GM12878 (cell line): ENCODE data around the gene AGPAT2.

Experiments
- CBX5 ChIP-seq: sonication (generic); IDR thresholded peaks from 2 replicates; pipeline ENCODE4 v1.6.1; 2016; ENCODE audit warnings: low read depth, moderate library complexity, mild to moderate bottlenecking, inconsistent platforms
- ZZZ3 ChIP-seq: IDR thresholded peaks from 2 replicates; pipeline ENCODE4 v1.6.1; 2011; ENCODE audit warnings: low read depth; ENCODE audit not compliant: control insufficient read depth, insufficient read length
- TF ChIP-seq, protein P1 (sequence below): fragments of 450-650 bp; IDR thresholded peaks from 2 replicates; pipeline ENCODE4 v1.6.1; 2017; ENCODE audit warnings: antibody characterized with exemption, mild to moderate bottlenecking, moderate library complexity

DNA sequence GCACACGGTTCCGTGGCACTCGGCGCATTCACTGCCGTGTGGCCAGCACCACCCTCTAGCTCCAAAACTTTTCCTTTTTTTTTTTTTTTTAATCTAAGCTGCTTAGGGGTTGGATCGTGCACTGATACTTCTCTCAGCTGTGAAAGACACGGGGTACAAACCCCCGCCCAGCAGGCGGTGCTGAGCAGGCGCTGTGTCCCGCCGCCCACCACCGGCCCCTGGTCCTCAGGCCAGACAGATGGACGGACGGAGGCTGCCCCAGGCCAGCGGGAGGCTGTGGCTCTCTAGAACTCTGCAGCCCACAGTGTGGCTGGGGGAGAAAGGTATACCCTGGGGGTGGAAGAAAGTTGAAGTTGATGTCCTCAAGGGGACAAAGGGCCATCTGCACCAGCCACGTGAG lies 6.2 kb downstream of the AGPAT2 start:
- TF ChIP-seq ZZZ3 (no peak), CBX5 (no peak)
- TF ChIP-seq, protein P1, sequence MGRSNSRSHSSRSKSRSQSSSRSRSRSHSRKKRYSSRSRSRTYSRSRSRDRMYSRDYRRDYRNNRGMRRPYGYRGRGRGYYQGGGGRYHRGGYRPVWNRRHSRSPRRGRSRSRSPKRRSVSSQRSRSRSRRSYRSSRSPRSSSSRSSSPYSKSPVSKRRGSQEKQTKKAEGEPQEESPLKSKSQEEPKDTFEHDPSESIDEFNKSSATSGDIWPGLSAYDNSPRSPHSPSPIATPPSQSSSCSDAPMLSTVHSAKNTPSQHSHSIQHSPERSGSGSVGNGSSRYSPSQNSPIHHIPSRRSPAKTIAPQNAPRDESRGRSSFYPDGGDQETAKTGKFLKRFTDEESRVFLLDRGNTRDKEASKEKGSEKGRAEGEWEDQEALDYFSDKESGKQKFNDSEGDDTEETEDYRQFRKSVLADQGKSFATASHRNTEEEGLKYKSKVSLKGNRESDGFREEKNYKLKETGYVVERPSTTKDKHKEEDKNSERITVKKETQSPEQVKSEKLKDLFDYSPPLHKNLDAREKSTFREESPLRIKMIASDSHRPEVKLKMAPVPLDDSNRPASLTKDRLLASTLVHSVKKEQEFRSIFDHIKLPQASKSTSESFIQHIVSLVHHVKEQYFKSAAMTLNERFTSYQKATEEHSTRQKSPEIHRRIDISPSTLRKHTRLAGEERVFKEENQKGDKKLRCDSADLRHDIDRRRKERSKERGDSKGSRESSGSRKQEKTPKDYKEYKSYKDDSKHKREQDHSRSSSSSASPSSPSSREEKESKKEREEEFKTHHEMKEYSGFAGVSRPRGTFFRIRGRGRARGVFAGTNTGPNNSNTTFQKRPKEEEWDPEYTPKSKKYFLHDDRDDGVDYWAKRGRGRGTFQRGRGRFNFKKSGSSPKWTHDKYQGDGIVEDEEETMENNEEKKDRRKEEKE = no peak
